ENCODE measurements around the gene CADPS.

Gene CADPS

DNA sequence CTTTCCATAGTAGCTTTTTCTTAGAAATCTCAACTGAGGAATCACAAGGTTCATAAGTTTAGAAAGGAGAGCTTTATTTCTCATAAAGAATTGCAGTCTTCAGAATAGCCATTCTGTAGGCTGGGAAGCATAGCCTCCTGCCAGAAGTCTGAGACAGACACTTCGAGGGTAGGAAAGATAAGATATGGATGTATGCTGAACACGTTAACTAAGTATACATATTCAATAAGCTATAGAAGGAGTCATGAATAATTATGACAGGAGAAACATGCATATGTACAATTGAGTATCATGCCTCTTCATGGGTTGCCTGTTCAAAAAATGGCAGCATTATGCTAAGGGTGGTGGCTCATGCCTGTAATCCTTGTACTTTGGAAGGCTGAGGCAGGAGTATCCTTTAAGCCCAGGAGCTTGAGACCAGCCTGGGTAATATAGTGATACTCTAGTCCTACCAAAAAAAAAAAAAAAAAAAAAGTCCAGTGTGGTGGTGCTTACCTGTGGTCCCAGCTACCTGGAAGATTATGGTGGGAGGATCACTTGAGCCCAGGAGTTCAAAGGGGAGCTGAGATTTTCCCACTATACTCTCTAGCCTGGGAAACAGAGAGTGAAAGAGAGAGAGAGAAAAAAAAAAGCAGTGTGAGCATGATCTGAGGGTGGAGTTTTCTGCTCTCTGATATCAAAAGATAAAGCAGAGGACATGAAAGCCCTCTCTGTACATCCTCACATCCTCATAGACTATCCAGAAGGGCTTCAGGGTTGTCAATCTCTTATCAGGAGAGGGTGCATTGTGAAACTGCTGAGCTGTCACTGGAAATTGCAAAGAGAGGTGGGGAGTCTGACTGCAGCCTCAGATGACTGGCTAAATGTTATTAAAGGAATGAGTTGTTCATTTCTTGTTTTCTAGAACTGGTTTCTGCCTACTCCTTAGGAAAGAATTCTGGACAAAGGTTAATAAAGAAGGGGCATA is 23.6 kb upstream of the CADPS start:
- H3K27ac ChIP-seq (ENCODE audit: low read depth, low read length): no peak overlapping the region
- no peak overlapping the region for H3K4me3 ChIP-seq (ENCODE audit: low read depth in 1 of 2, low read length in 2 of 2)
- no peaks in the 10 kb centered on the region for H3K36me3 ChIP-seq (ENCODE audit: control insufficient read depth in 1 of 2, insufficient read depth in 2 of 2, low read length in 2 of 2)
- H3K4me1 ChIP-seq (ENCODE audit: control insufficient read depth in 1 of 2, insufficient read depth in 2 of 2, low read length in 2 of 2): no peaks in the 10 kb centered on the region
- no peak overlapping the region for H3K9ac ChIP-seq (ENCODE audit: low read depth in 1 of 2, low read length in 2 of 2)
- no peaks in the 10 kb centered on the region for H3K9me3 ChIP-seq (ENCODE audit: control insufficient read depth in 1 of 2, low read length in 2 of 2)
- H3K27me3 ChIP-seq (ENCODE audit: control insufficient read depth in 1 of 2, insufficient read depth in 2 of 2, low read length in 2 of 2): no peaks in the 10 kb centered on the region

DNA sequence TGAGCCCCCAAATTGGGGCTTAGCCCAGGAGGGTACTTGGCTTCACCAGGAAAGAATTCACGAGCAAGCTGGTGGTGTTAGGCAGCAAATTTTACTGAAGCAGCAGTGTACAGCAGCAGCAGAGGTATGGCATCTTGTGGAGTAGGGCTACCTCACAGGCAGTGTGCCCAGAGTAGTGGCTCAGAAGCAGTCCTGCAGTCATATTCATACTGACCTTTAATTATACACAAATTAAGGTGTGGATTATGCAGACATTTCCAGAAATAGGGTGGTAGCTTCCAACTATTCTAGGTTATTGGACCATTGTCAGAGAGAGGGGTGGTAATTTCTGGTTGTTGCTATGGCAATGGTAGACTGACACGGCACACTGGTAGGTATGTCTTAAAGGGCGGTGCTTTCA is 20.7 kb upstream of the CADPS start:
- H3K9me3 ChIP-seq (ENCODE audit: control insufficient read depth in 1 of 2, low read length in 2 of 2): no peaks in the 10 kb centered on the region
- H3K27me3 ChIP-seq (ENCODE audit: control insufficient read depth in 1 of 2, insufficient read depth in 2 of 2, low read length in 2 of 2): no peaks in the 10 kb centered on the region
- no peak overlapping the region for H3K9ac ChIP-seq (ENCODE audit: low read depth in 1 of 2, low read length in 2 of 2)
- no peak overlapping the region for H3K27ac ChIP-seq (ENCODE audit: low read depth, low read length)
- H3K36me3 ChIP-seq (ENCODE audit: control insufficient read depth in 1 of 2, insufficient read depth in 2 of 2, low read length in 2 of 2): no peaks in the 10 kb centered on the region
- H3K4me3 ChIP-seq (ENCODE audit: low read depth in 1 of 2, low read length in 2 of 2): no peak overlapping the region
- no peaks in the 10 kb centered on the region for H3K4me1 ChIP-seq (ENCODE audit: control insufficient read depth in 1 of 2, insufficient read depth in 2 of 2, low read length in 2 of 2)

GRCh38 chr3:62892951-62893350 is 17.7 kb upstream of the CADPS start:
- Histone ChIP-seq H3K4me1 (ENCODE audit: control insufficient read depth in 1 of 2, insufficient read depth in 2 of 2, low read length in 2 of 2) (no peaks in the 10 kb centered on the region), H3K27me3 (ENCODE audit: control insufficient read depth in 1 of 2, insufficient read depth in 2 of 2, low read length in 2 of 2) (no peaks in the 10 kb centered on the region), H3K9ac (ENCODE audit: low read depth in 1 of 2, low read length in 2 of 2) (no peak overlapping the region), H3K36me3 (ENCODE audit: control insufficient read depth in 1 of 2, insufficient read depth in 2 of 2, low read length in 2 of 2) (no peaks in the 10 kb centered on the region), H3K4me3 (ENCODE audit: low read depth in 1 of 2, low read length in 2 of 2) (no peak overlapping the region), H3K27ac (ENCODE audit: low read depth, low read length) (no peak overlapping the region), H3K9me3 (ENCODE audit: control insufficient read depth in 1 of 2, low read length in 2 of 2) (no peaks in the 10 kb centered on the region)

DNA sequence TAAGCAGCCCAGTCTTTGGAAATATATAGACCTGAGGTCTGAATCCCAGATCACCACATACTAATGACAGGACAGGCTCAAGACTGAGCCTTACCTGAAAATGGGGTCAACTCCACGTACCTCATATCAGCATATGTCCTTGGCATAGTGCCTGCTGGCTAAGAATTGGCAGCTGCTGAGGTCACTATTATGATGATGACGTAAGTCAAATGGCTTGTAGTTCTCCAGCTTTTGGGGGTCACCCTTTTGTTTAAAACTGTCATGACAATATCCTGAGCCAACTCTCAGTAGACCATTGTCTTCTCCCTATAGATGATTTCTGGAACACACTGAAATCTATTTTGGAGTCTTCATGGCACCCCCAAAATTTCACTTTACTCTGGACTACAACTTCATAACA is 16.8 kb upstream of the CADPS start:
- Histone ChIP-seq H3K9ac (ENCODE audit: low read depth in 1 of 2, low read length in 2 of 2) (no peak overlapping the region), H3K36me3 (ENCODE audit: control insufficient read depth in 1 of 2, insufficient read depth in 2 of 2, low read length in 2 of 2) (no peaks in the 10 kb centered on the region), H3K27me3 (ENCODE audit: control insufficient read depth in 1 of 2, insufficient read depth in 2 of 2, low read length in 2 of 2) (no peaks in the 10 kb centered on the region), H3K4me1 (ENCODE audit: control insufficient read depth in 1 of 2, insufficient read depth in 2 of 2, low read length in 2 of 2) (no peaks in the 10 kb centered on the region), H3K4me3 (ENCODE audit: low read depth in 1 of 2, low read length in 2 of 2) (no peak overlapping the region), H3K9me3 (ENCODE audit: control insufficient read depth in 1 of 2, low read length in 2 of 2) (no peaks in the 10 kb centered on the region), H3K27ac (ENCODE audit: low read depth, low read length) (no peak overlapping the region)

DNA sequence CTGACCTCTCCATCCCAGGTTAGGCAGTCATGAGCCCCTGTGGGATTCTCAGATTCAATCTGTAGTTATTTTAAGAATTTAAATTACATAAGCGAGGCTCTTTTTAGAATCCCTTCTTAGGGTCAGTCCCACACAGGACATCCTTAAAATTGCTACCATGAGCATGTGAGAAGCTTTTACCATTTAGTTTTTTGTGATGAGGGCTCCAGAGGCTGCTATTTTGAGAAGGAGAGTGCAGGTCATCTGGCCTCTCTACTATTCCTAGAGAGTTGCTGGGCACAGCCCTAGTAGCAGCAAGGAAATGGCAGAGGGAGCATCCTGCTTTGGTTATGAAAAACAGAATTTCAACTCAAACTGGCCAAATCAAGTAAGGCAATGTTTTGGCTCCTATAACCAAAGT is 13.6 kb upstream of the CADPS start:
- Histone ChIP-seq H3K27me3 (ENCODE audit: control insufficient read depth in 1 of 2, insufficient read depth in 2 of 2, low read length in 2 of 2) (no peaks in the 10 kb centered on the region), H3K4me1 (ENCODE audit: control insufficient read depth in 1 of 2, insufficient read depth in 2 of 2, low read length in 2 of 2) (no peaks in the 10 kb centered on the region), H3K9ac (ENCODE audit: low read depth in 1 of 2, low read length in 2 of 2) (no peak overlapping the region), H3K36me3 (ENCODE audit: control insufficient read depth in 1 of 2, insufficient read depth in 2 of 2, low read length in 2 of 2) (no peaks in the 10 kb centered on the region), H3K27ac (ENCODE audit: low read depth, low read length) (no peak overlapping the region), H3K9me3 (ENCODE audit: control insufficient read depth in 1 of 2, low read length in 2 of 2) (no peaks in the 10 kb centered on the region), H3K4me3 (ENCODE audit: low read depth in 1 of 2, low read length in 2 of 2) (no peak overlapping the region)

DNA sequence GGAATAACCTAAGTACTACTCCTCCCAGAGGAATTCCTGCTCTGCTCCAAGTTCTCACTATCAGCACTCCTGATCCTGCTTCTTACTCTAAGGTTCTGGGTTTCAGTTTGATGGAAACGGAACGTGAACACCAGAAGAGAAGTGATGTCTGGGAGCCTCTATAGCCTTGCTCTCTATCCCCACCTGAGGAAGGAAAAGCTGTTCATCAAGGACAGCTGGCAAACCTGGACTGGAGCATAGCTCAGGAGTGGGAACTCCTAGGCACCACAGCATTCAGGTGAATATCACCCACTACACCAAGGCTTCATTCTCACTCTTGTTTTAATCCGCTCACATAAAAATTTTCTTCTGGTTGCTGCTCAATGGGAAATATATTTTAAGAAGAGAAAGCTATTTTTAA is 13.0 kb upstream of the CADPS start:
- Histone ChIP-seq H3K27me3 (ENCODE audit: control insufficient read depth in 1 of 2, insufficient read depth in 2 of 2, low read length in 2 of 2) (no peaks in the 10 kb centered on the region), H3K9ac (ENCODE audit: low read depth in 1 of 2, low read length in 2 of 2) (no peak overlapping the region), H3K27ac (ENCODE audit: low read depth, low read length) (no peak overlapping the region), H3K4me1 (ENCODE audit: control insufficient read depth in 1 of 2, insufficient read depth in 2 of 2, low read length in 2 of 2) (no peaks in the 10 kb centered on the region), H3K9me3 (ENCODE audit: control insufficient read depth in 1 of 2, low read length in 2 of 2) (no peaks in the 10 kb centered on the region), H3K36me3 (ENCODE audit: control insufficient read depth in 1 of 2, insufficient read depth in 2 of 2, low read length in 2 of 2) (no peaks in the 10 kb centered on the region), H3K4me3 (ENCODE audit: low read depth in 1 of 2, low read length in 2 of 2) (no peak overlapping the region)

DNA sequence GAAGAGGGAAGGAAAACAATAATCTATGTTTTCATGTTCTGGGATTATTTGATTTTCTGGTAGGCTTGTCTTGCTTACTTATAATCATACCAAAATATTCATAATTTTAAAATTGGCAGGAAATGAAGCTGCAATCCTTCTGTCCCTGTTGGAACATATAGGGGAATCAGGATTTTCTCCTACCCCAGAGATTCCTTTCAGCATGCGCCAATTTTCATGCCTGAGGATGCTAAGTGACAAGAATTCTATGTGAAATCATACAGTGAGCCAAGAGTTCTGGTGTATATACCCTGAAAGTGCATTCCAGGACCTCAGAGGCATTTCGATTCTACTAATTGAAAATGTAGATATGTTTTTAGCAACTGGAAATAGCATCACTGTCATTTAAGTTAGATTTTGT is 9.9 kb upstream of the CADPS start:
- Histone ChIP-seq H3K27ac (ENCODE audit: low read depth, low read length) (no peak overlapping the region), H3K36me3 (ENCODE audit: control insufficient read depth in 1 of 2, insufficient read depth in 2 of 2, low read length in 2 of 2) (no peaks in the 10 kb centered on the region), H3K9ac (ENCODE audit: low read depth in 1 of 2, low read length in 2 of 2) (no peak overlapping the region), H3K4me3 (ENCODE audit: low read depth in 1 of 2, low read length in 2 of 2) (no peak overlapping the region), H3K27me3 (ENCODE audit: control insufficient read depth in 1 of 2, insufficient read depth in 2 of 2, low read length in 2 of 2) (no peaks in the 10 kb centered on the region), H3K9me3 (ENCODE audit: control insufficient read depth in 1 of 2, low read length in 2 of 2) (no peaks in the 10 kb centered on the region), H3K4me1 (ENCODE audit: control insufficient read depth in 1 of 2, insufficient read depth in 2 of 2, low read length in 2 of 2) (no peaks in the 10 kb centered on the region)

- Histone ChIP-seq H3K27me3 (ENCODE audit: control insufficient read depth in 1 of 2, insufficient read depth in 2 of 2, low read length in 2 of 2) (no peaks in the 10 kb centered on the region), H3K9ac (ENCODE audit: low read depth in 1 of 2, low read length in 2 of 2) (no peak overlapping the region), H3K27ac (ENCODE audit: low read depth, low read length) (no peak overlapping the region), H3K36me3 (ENCODE audit: control insufficient read depth in 1 of 2, insufficient read depth in 2 of 2, low read length in 2 of 2) (no peaks in the 10 kb centered on the region), H3K9me3 (ENCODE audit: control insufficient read depth in 1 of 2, low read length in 2 of 2) (no peaks in the 10 kb centered on the region), H3K4me1 (ENCODE audit: control insufficient read depth in 1 of 2, insufficient read depth in 2 of 2, low read length in 2 of 2) (no peaks in the 10 kb centered on the region), H3K4me3 (ENCODE audit: low read depth in 1 of 2, low read length in 2 of 2) (no peak overlapping the region)
Measured at GRCh38 chr3:62884096-62884870, 9.1 kb upstream of the CADPS start.

DNA sequence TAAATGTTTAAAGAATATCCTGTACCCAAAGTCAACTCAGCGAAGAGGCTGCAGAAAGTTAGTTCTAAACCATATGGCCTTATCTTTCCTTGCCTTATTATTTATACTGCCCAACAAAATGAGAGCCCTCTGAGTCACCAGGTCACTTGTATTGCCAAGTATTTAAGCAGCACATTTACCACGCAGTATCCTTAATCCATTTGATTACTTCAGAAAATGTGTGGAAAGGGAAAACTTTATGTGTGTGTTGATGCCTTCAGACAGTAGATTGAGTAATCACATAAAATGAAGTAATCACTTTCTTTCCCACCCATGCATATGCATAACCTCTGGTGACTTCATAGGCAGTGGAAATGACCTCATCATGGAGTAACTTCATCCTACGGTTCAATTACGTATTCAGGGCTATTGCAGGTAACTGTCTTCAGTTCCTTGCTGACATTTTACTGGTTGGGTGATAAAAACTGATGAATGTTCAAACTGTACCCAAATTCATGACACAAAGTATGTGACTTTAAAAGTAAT is 7.5 kb upstream of the CADPS start:
- no peaks in the 10 kb centered on the region for H3K27me3 ChIP-seq (ENCODE audit: control insufficient read depth in 1 of 2, insufficient read depth in 2 of 2, low read length in 2 of 2)
- no peak overlapping the region for H3K9ac ChIP-seq (ENCODE audit: low read depth in 1 of 2, low read length in 2 of 2)

GRCh38 chr3:62876064-62876463 is 848 bp upstream of the CADPS start:
- Histone ChIP-seq H3K9ac (ENCODE audit: low read depth in 1 of 2, low read length in 2 of 2) (no peak overlapping the region), H3K4me3 (ENCODE audit: low read depth in 1 of 2, low read length in 2 of 2) (peak overlapping the region in 1 of 2 donors; percentile 49), H3K27ac (ENCODE audit: low read depth, low read length) (no peak overlapping the region), H3K27me3 (ENCODE audit: control insufficient read depth in 1 of 2, insufficient read depth in 2 of 2, low read length in 2 of 2) (peaks cover 0 to 10% of the 10 kb centered on the region in 2 donors), H3K36me3 (ENCODE audit: control insufficient read depth in 1 of 2, insufficient read depth in 2 of 2, low read length in 2 of 2) (no peaks in the 10 kb centered on the region), H3K9me3 (ENCODE audit: control insufficient read depth in 1 of 2, low read length in 2 of 2) (no peaks in the 10 kb centered on the region), H3K4me1 (ENCODE audit: control insufficient read depth in 1 of 2, insufficient read depth in 2 of 2, low read length in 2 of 2) (peaks cover 0 to 6% of the 10 kb centered on the region in 2 donors)

More for the DNA sequence above, 7.5 kb upstream of the CADPS start:
- no peaks in the 10 kb centered on the region for H3K4me1 ChIP-seq (ENCODE audit: control insufficient read depth in 1 of 2, insufficient read depth in 2 of 2, low read length in 2 of 2)
- no peaks in the 10 kb centered on the region for H3K9me3 ChIP-seq (ENCODE audit: control insufficient read depth in 1 of 2, low read length in 2 of 2)
- no peaks in the 10 kb centered on the region for H3K36me3 ChIP-seq (ENCODE audit: control insufficient read depth in 1 of 2, insufficient read depth in 2 of 2, low read length in 2 of 2)
- H3K4me3 ChIP-seq (ENCODE audit: low read depth in 1 of 2, low read length in 2 of 2): no peak overlapping the region
- H3K27ac ChIP-seq (ENCODE audit: low read depth, low read length): no peak overlapping the region

All from duodenal mucosa (tissue), 2 donors.